ENCODE measurements around the gene TPRG1L. TPM values are rescaled to one million over a fixed set of nuclear protein-coding genes. Genes with fewer than 3 reads are reported as not detected.

Gene TPRG1L
- total RNA-seq, 2 donors from 2014 or later = 37.5 to 45.6 TPM

DNA sequence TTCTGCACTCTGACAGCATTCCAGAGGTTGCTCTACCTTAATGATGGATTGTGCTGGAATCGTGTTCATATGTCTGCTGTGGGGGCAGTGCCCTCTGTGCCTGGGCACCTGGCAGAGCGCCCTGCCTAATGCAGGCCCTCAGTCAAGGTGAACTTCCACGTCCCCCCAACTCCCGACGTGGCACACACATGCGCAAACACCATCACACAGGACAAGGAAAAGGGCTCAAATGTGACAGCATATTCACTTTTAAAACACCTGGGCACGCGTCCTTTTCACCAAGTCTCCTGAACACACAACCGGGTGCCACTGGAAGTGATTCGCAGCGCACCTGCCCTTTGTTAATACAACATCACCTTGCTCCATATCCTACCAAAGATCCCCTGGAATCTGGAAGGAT lies 11.7 kb downstream of the TPRG1L start:
- peak; percentile 57 for DNase-seq (ENCODE audit: low spot score)

GRCh38 chr1:3638027-3638426 lies 13.2 kb downstream of the TPRG1L start:
- DNase-seq (ENCODE audit: low spot score) = peak; percentile 25
- intact Hi-C loops (cut with DNase I) = no loop called here

More for the DNA sequence above, 11.7 kb downstream of the TPRG1L start:
- intact Hi-C loops (cut with DNase I) = no loop called here

DNA sequence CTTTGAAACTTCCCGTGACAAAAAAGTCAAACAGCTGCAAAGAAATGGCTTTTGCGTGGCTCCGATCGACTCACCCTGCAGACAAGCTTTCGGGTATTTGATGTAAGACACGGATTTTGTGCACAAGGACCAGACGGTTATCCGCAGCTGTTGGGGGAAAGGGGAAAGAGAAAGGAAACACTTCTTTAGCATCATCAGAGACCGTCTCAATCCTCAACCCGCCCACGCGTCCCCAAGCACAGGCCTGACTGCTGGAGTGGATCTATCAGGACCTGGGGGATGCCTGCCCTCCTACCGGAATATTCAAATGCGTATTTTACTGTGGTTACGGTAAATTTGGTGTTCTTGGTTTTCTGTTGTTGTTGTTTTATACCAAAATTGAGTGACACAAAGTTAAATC lies 13.9 kb downstream of the TPRG1L start:
- intact Hi-C loops (cut with DNase I) = no loop called here
- DNase-seq (ENCODE audit: low spot score) = peak; percentile 16

DNA sequence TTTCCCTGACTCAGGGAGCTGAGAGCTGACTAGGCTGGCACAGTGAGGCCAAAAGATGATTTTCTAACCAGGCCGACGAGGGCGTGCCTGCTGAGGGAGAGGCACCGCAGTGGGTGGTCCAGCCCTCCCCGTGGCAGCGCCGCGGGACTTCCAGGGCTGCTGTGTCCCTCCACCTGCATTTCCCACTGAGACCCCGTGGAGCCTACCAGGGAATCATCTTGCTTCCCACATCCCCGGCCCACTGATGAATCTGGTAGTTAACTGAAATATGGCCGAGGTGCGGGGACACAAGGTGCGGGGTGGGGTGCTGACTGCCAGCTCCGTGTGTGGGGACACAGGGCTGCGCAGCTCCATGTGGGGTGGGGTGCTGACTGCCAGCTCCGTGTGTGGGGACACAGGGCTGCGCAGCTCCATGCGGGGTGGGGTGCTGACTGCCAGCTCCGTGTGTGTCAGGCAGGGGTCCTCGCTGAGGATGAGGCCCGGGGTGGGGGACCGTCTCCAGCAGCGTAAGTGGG lies 14.6 kb downstream of the TPRG1L start:
- DNase-seq (ENCODE audit: low spot score) = peak; percentile 51
- intact Hi-C loops (cut with DNase I) = no loop called here

GRCh38 chr1:3640121-3640837 lies 15.5 kb downstream of the TPRG1L start:
- DNase-seq (ENCODE audit: low spot score) = peak; percentile 69
- intact Hi-C loops (cut with DNase I) = no loop called here

DNA sequence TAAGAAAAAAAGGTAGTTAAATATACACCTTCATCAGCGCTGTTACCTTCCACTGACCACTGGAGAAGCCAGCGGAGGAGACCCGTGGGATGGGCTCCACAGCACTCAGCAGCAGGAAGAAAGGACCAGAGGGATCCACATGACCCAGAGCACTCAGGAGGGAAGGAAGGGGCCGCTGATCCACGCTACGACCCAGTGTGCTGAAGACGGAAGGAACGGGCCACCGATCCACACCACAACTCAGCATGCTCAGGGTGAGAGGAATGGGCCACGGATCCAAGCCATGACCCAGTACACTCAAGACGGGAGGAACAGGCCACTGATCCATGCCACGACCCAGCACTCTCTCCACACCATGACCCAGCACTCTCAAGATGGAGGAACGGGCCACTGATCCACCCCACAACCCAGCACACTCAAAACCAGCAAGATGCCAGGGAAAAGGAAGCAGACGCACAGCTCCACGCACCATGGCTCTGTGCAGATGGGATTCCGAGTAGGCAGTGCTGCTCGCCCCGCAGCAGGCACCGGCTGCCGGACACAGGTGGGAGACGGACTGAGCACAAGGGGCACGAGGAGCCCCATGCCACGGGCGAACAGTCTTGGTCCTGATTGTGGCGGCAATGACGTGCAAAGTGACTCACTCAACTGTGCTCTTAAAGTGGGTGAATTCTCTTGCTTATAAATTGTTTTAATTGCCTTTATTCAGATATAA lies 16.4 kb downstream of the TPRG1L start:
- DNase-seq (ENCODE audit: low spot score) = peak; percentile 77
- intact Hi-C loops (cut with DNase I) = no loop called here

- intact Hi-C loops (cut with DNase I) = no loop called here
- DNase-seq (ENCODE audit: low spot score) = peak; percentile 26
These were observed 17.0 kb downstream of the TPRG1L start for GRCh38 chr1:3641816-3642215.

DNA sequence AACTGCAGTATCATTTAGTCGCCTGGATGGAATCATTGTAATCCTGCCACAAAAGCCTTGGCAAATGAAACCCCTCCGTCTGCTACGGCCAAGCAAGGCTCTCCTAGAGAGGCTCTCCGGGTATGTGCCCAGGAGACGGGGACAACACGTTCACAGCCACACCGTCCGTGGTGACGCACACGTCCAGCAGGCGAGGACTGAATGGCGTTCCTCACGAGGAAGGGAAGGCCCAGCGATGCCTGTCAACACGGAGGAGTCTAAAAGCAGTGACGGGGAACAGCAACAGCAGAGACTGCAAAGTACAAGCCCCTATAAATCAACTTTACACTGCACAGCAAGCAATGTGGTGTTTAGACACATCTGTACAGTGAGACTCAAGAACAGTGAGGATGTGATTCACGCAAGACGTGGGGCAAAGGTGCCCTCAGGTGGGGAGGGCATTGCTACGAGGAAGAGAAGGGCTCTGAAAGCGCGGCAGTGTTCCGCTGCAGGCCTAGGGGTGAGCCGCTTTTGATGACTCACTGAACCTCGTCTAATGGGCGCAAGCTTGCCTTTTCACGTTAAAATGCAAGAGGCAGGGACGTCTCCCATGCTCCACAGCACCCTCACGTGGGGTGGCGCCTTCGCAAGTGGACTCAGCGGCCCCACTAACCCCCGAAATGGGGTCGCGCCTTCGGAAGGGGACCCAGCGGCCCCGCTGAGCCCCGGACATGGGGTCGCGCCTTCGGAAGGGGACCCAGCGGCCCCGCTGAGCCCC lies 18.3 kb downstream of the TPRG1L start:
- intact Hi-C loops (cut with DNase I) = no loop called here
- peak; percentile 66 for DNase-seq (ENCODE audit: low spot score)

GRCh38 chr1:3644273-3644672 lies 19.5 kb downstream of the TPRG1L start:
- DNase-seq (ENCODE audit: low spot score) = peak; percentile 47
- intact Hi-C loops (cut with DNase I) = no loop called here

GRCh38 chr1:3645247-3645646 lies 20.4 kb downstream of the TPRG1L start:
- intact Hi-C loops (cut with DNase I) = no loop called here
- peak; percentile 20 for DNase-seq (ENCODE audit: low spot score)

DNA sequence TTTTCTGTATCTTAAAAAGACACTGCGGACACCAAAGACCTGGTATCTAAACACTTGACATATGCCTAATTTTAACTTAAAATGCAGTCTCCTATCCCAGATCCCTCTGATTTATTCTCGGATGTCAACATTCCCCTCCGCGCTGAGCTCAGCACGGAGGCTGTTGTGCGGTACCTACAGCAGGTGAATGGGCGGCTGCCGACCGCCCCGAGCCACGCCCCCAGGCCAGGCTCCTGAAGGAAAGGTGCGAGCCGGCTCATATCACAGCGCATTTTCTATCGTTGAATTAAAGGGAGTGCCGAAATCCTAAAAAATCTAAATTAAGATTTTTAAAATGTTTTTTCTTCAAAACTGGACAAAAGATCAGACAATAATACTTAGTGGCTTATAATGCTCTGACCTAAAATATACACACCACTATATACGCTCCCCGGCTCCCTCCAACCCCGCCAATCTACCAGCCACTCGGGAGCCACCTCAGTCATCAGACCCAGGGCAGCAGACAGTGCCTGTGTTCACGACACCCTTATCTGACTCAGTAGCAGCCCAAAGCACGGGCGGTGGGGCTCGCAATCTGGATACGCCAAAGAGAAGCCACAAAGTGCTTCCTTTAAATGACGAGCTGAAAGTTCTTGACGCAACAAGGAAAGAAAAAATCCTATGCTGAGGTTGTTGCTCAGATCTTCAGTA lies 21.0 kb downstream of the TPRG1L start:
- intact Hi-C loops (cut with DNase I) = no loop called here
- DNase-seq (ENCODE audit: low spot score) = peak; percentile 69

DNA sequence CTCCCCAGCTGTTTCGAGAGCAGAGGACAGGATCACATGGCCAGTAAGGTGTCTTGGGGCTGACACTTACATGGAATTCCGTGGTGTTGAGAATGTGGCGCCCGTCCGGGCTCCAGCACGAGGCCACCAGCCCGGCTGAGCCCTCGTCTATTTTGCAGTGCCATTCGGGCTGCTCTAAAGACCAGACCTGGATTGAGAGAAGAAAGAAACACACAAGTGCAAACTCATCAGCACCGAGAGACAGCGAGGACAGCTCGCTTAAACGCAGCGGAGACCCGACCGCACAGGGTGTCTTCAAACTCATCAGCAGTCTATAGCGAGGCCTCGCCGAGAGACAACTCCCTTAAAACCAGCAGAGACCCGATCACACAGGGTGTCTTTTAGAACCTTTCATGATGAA lies 21.8 kb downstream of the TPRG1L start:
- intact Hi-C loops (cut with DNase I) = no loop called here
- DNase-seq (ENCODE audit: low spot score) = peak; percentile 53

DNA sequence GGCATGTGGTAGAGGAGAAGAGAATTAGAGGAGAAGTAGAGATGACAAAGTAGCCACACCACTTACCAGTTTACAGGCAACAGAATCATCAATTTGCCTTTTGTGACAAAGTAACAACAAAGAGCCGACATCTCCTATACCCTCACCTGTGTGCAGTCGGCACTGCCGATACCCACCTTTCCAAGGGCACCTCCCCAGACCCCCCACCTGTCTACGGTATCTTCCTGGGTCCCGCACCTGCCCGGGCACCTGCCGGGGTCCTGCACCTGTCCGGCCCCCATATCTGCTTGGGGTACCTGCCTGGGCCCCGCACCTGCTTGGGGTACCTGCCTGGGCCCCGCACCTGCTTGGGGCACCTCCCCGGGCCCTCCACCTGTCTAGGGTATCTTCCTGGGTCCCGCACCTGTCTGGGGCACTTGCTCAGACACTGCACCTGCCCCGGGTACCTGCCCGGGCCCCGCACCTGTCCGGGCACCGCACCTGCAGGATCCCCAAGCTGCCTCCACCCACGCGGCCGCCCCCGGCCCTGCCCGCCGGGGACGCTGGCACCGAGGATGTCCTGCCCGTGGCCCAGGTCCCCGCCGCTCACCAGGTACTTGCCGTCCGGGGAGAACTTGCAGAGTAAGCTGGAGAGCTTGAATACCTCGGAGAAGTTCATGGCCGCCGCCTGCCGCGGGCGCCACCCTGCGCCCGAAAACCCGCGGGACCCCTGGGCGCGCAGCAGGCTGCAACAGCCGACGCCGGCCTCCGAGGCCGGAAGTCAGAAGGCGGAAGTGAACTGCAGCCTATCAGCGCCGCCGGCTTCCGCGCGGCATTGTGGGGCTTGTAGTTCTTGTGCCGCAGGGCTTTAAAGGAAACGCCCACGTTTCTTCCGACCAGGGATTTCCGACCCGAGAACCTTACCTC lies 24.8 kb downstream of the TPRG1L start, which contains the start of gene WRAP73:
TSS of gene WRAP73 (minus strand) at position 762 of the 906 bp plus-strand sequence. CDS start at position 658, 104 bp downstream.
- peak; percentile 97 for DNase-seq (ENCODE audit: low spot score)
- intact Hi-C loops (cut with DNase I) = no loop called here

GRCh38 chr1:3650248-3651025 lies 25.6 kb downstream of the TPRG1L start:
- intact Hi-C loops (cut with DNase I) = no loop called here
- DNase-seq (ENCODE audit: low spot score) = no peak

DNA sequence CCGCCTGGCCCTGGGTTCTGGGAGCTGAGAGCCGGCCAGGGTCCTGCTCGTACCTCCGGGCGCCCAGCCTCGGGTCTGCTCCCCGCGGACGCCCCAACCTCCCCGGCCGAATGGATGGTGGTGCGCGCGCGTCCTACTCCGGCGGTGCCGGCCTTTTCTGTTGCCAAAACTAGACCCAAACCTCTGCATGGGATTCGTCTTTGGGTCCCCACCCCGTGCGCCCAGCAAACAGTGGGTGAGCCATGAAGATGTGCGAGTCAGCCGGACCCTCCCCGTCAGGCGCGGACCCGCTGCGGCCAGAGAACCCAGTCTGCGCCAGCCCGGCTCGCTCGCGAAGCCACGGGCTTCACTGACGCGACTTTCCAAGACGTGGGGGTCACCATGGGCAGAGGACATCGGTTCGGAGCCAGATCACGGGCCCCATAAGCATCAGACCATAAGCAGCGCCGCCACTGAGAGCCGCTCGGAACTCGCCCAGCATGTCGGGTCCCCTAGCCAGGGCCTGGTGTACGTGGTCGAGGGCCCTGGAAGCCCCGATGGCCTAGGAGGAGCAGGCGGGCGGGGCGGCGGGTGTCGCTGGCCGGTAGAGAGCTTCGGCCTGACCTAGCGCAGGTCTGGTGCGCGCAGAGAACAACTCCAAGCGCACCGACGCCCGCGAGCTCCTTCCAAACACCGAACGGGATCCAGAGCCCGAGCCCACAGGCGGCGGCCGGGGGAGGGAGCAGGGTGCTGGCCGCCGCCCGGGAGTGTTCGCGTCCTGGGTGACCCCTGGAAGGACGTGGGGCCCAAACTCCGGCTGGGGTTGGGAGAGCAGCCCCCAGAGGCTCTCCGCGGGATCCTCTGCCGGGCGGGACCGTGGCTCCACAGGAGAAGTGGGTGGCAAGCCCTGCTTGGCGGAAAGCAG lies 26.5 kb downstream of the TPRG1L start:
- intact Hi-C loops (cut with DNase I) = no loop called here

GRCh38 chr1:3651930-3652547 lies 27.2 kb downstream of the TPRG1L start, which contains the start of gene TP73:
TSS of gene TP73 (plus strand) at chr1:3652516. CDS start at chr1:3682366, 29,850 bp downstream.
- DNase-seq (ENCODE audit: low spot score) = no peak
- intact Hi-C loops (cut with DNase I) = no loop called here

More for the DNA sequence above, 26.5 kb downstream of the TPRG1L start:
- DNase-seq (ENCODE audit: low spot score) = no peak
